Measurements from ENCODE around the gene SPOCK1.

Gene SPOCK1

DNA sequence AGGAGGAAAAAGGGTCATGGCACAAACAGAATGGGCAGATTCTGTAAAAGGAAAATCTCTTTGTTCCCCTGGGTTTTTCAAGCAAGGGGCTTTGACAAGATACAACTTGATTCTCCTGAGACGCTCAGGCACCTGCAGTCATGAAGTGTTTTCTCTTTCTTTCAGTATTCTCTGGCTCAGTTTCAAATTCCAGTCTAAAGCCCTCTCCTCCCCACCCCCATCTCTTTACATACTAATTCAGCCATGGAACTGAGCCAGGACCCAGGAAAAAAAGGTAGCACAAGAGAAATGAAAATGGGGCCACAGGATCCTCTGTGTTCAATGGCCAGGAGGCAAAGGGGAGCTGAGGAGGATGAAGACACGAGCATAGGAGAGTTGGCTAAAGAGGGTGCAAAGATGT lies 408.4 kb downstream of the SPOCK1 start:
- TF ChIP-seq GATA3 (IDR thresholded peaks at IDR 0.05; ENCODE audit: low read depth, low read length) (no peak), GATA2 (IDR thresholded peaks at IDR 0.05; ENCODE audit: low read depth, low read length) (no peak)

DNA sequence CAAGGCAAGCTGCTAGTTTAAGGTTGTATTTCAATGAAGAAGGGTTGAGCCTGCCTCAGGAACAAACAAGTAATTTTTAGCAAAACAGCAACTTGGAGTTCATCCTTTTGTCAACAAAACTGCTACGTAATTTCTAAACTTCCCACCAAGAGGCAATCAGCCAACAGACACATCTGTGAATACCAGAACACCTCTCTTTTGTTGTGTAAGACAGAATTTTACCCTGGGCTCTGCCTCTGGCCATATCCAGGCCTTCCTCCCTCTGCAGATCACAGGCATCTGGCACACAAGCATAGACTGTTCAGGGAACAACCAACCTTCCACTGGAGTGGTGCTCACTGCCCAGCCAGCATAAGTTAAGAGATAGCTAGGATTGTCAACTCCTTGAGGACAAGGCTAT lies 409.0 kb downstream of the SPOCK1 start:
- no peak for TF ChIP-seq GATA3 (IDR thresholded peaks at IDR 0.05; ENCODE audit: low read depth, low read length)
- TF ChIP-seq GATA2 (IDR thresholded peaks at IDR 0.05; ENCODE audit: low read depth, low read length) = no peak

DNA sequence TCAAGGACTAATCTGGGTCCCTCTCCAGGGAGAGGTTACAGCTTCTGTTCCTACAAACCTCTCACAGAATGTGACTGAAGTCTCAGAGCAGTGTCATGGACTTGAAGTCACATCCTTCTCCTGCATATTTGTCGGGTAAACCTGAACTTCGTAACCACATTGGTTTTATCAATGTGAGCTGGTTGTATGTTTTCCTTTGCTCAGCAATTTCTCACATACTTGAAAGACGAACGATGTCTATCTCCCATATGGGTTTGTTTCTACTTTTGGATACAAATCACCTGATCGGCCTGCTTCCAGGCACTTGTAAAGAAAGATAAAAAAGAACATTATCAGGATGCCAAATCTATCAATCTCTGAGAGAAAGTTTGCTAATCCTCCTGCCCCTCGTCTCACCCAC lies 411.0 kb downstream of the SPOCK1 start:
- TF ChIP-seq GATA3 (IDR thresholded peaks at IDR 0.05; ENCODE audit: low read depth, low read length) = no peak
- TF ChIP-seq GATA2 (IDR thresholded peaks at IDR 0.05; ENCODE audit: low read depth, low read length) = no peak

DNA sequence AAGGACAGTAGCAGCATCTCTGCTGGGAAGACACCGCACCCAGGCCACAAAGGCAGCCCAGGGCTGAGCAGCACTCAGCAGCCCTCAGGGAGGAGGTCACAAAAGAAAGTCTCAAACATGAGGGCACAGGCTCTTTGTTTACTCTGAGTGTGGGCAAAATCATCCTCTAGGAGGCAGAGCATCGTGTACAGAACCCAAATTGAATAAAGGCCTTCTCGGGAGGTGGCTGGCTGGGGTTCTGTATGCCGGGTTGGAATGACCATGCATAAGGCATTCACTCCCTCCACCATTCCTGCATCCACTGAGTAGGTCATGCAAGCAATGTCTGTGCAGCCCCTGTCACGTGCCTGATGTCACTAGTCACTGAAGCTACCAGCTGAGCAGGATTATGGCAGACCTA lies 412.8 kb downstream of the SPOCK1 start:
- no peak for TF ChIP-seq GATA2 (IDR thresholded peaks at IDR 0.05; ENCODE audit: low read depth, low read length)
- TF ChIP-seq GATA3 (IDR thresholded peaks at IDR 0.05; ENCODE audit: low read depth, low read length) = no peak

- TF ChIP-seq GATA2 (IDR thresholded peaks at IDR 0.05; ENCODE audit: low read depth, low read length) = no peak
- no peak for TF ChIP-seq GATA3 (IDR thresholded peaks at IDR 0.05; ENCODE audit: low read depth, low read length)
Observed at GRCh38 chr5:137085206-137085605, 413.9 kb downstream of the SPOCK1 start.

DNA sequence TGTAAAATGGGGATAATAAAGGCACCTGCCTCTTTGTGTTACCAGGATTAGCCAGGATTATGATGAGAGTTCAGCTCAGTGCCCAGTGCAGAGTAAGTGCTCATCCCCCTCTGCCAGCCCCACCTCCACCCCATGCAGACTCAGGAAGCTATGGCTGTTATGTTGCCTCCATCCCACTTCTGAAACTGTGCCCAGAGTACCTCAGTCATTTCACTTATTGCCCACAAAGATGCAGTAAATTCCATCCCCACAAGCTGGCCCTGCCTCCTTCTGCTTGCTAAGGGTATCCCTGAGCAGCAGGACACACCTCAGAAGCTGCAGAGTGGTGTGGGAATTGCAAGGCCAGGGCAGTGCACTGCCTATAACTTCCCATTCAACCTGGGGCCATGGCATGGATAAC lies 415.1 kb downstream of the SPOCK1 start:
- no peak for TF ChIP-seq GATA2 (IDR thresholded peaks at IDR 0.05; ENCODE audit: low read depth, low read length)
- TF ChIP-seq GATA3 (IDR thresholded peaks at IDR 0.05; ENCODE audit: low read depth, low read length) = no peak

GRCh38 chr5:137082951-137083350 lies 416.2 kb downstream of the SPOCK1 start:
- TF ChIP-seq GATA3 (IDR thresholded peaks at IDR 0.05; ENCODE audit: low read depth, low read length) = no peak

DNA sequence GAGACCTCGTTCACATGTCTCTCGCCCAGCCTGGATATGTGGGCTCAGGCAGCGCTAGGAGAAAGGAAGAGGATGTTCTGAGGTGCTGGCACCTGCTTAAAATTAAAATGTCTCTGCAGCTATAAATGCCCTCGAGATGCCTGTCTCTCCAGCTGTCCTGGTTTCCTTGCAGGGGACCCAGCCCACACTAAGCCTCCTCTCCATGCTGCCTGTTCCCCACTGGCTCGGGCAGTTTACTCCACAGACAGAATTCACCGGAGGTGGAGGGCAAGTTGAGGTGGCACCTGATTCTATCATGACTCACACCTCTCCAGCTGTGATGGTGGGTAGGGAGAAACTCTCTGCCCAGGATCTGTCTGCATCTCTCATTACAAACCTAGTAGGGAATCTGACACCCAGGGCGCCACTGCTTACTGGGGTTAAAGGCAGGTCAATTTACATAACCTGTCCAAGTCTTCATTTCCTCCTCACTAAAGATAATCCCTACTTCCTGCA lies 420.9 kb downstream of the SPOCK1 start:
- TF ChIP-seq GATA3 (IDR thresholded peaks at IDR 0.05; ENCODE audit: low read depth, low read length) = no peak
- TF ChIP-seq GATA2 (IDR thresholded peaks at IDR 0.05; ENCODE audit: low read depth, low read length) = no peak

- TF ChIP-seq GATA2 (IDR thresholded peaks at IDR 0.05; ENCODE audit: low read depth, low read length) (no peak), GATA3 (IDR thresholded peaks at IDR 0.05; ENCODE audit: low read depth, low read length) (no peak)
Observed at GRCh38 chr5:137075163-137075970, 423.8 kb downstream of the SPOCK1 start.

DNA sequence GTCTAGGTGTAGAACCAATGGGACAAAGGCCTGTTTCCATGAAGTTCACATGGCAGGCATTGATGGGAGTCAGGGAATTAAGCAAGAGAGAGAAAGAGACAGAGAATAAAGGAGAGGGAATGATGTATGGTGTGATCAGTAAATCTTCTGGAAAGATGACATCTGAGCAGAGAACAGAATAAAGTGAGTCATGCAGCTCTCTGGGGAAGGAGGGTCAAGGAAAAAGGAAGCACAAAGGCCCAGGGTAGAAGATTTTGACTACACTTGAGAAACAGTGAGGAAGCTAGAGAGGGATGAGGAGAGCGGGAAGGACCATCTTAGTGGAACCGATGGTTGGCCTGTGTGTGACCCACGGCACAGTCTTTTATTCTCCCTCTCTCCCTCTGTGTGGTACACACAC lies 425.9 kb downstream of the SPOCK1 start:
- TF ChIP-seq GATA3 (IDR thresholded peaks at IDR 0.05; ENCODE audit: low read depth, low read length) = no peak
- TF ChIP-seq GATA2 (IDR thresholded peaks at IDR 0.05; ENCODE audit: low read depth, low read length) = no peak

DNA sequence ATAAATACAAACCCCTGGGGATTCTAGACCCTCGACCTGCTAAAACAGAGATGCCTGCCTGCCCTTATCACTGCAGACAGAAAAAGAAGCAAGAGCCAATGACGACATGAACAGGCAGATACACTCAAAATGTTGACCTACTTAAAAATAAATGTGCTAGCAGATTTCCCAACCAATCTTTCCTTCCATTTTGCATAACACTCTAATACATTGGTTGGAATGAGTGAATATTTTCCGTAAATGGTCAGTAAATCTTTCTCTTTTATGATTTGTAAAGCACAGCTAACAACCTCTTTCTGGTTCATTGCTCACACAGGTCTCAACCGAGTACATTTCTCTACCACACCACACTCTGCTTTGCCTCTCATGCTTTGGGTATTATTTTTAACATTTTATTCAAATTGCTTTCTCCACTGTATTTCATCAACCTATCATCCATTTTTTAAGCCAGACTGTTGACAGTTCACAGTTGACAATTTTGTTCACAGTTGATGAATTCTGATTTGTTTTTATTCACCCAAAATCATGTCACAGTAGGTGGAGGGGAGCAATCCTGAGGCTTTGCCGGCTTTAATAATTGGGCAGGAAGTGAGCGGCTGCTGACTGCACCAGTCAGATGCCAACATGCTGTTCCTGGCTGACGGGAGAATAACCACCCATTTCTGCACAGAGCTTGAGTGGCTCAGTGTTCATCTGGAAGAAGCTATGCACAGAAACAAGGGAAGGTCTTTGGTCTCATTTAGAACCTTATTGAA lies 426.6 kb downstream of the SPOCK1 start:
- TF ChIP-seq GATA3 (IDR thresholded peaks at IDR 0.05; ENCODE audit: low read depth, low read length) (no peak), GATA2 (IDR thresholded peaks at IDR 0.05; ENCODE audit: low read depth, low read length) (no peak)

DNA sequence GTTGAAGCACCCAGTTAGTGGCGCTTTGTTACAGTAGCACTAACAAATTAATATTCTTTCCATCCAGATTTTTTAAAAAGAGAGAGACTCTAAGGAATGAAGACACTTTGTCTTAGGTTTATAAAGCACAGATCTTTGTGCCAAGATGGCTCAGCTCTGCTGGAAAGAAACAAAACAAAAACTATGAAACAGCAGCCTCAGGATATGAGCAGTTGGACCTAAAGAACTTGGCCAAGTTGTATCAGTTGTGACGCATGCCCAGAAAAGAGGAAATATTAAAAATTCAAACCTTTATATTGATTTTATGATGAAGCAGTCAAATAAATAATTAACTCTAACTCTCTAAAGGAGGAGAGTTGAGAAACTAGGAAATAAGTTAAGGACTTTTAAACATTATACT lies 427.2 kb downstream of the SPOCK1 start:
- TF ChIP-seq GATA3 (IDR thresholded peaks at IDR 0.05; ENCODE audit: low read depth, low read length) = no peak
- TF ChIP-seq GATA2 (IDR thresholded peaks at IDR 0.05; ENCODE audit: low read depth, low read length) = no peak

GRCh38 chr5:137071526-137071925 lies 427.6 kb downstream of the SPOCK1 start:
- TF ChIP-seq GATA3 (IDR thresholded peaks at IDR 0.05; ENCODE audit: low read depth, low read length) (no peak), GATA2 (IDR thresholded peaks at IDR 0.05; ENCODE audit: low read depth, low read length) (no peak)

DNA sequence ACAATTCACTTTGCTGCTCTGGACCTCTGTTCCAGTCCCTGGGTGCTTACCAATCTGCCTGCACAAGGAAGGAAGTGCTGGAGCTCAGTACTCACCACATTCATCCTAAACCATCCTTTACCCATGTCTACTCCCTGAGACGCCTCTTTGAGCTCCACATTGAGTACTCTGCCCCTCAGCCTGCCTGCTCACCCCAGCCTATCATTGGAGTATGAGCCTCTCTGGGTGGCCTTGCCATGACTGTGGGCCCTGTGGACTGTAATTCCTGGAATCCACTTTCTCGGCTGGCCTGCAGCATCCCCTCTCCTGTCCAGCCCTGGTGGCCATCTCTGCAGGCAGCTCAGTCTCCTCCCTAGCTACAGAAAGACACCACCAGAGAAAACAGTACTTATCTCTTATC lies 428.6 kb downstream of the SPOCK1 start:
- TF ChIP-seq GATA3 (IDR thresholded peaks at IDR 0.05; ENCODE audit: low read depth, low read length) (no peak), GATA2 (IDR thresholded peaks at IDR 0.05; ENCODE audit: low read depth, low read length) (no peak)

DNA sequence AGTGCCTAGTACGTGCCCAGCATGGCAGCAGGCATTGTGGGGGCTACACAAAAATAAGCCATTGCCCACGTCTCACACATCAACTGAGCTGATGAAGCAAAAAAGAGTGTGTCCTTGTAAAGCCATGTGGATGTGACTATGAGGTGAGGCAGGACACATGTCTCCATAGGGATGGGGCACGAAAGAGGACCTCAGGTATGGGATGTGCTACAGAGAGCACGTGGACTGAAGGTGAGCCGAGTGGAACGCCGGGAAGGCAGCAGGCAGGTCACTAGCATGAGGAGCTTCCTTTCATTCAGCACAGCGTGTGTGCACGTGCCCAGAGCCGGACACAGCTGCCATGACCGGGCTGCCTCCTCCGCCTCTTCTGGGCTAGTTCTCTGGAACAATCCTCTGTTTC lies 429.8 kb downstream of the SPOCK1 start:
- TF ChIP-seq GATA2 (IDR thresholded peaks at IDR 0.05; ENCODE audit: low read depth, low read length) = no peak
- TF ChIP-seq GATA3 (IDR thresholded peaks at IDR 0.05; ENCODE audit: low read depth, low read length) = no peak

Measured in SH-SY5Y (cell line).